Central memory CD8-positive, alpha-beta T cell (primary cell): ENCODE measurements around the gene RUVBL1.
A peak's percentile ranks its signal among the peaks of the same experiment; 100 is the strongest.

ENCODE experiments used
- ATAC-seq: fragments of 150-1000 bp; cut with Tn5 transposase; replicated peaks from 2 replicates; pipeline ENCODE4 v1.10.0; 2022; ENCODE audit warnings: mild to moderate bottlenecking, moderate FRiP score, moderate number of reproducible peaks; ENCODE audit not compliant: poor library complexity, severe bottlenecking; ENCODE audit errors: extremely low read depth
- DNase-seq, 2 donors: peaks; one replicate each; pipeline ENCODE4 v3.0.0; 2021; ENCODE audit warnings: low spot score in 2 of 2
- H3K27ac Mint-ChIP-seq: one replicate; pipeline ENCODE4 v1.8.0; 2022; ENCODE audit warnings: low read depth, mild to moderate bottlenecking, moderate library complexity, mixed read lengths
- H3K27me3 Mint-ChIP-seq: one replicate; pipeline ENCODE4 v1.8.0; 2022; ENCODE audit warnings: mixed read lengths
- H3K36me3 Mint-ChIP-seq: one replicate; pipeline ENCODE4 v1.8.0; 2022; ENCODE audit warnings: mild to moderate bottlenecking, moderate library complexity, mixed read lengths; ENCODE audit not compliant: insufficient read depth
- H3K4me1 Mint-ChIP-seq: one replicate; pipeline ENCODE4 v1.8.0; 2022; ENCODE audit warnings: mixed read lengths
- H3K4me3 Mint-ChIP-seq: one replicate; pipeline ENCODE4 v1.8.0; 2022; ENCODE audit warnings: mild to moderate bottlenecking, moderate library complexity, mixed read lengths
- H3K9me3 Mint-ChIP-seq: one replicate; pipeline ENCODE4 v1.8.0; 2022; ENCODE audit warnings: mixed read lengths

Gene RUVBL1

GRCh38 chr3:128069271-128069670 is 54.3 kb downstream of the RUVBL1 start:
- H3K4me1 Mint-ChIP-seq = peaks cover 7% of the 10 kb centered on the region
- ATAC-seq (no peak), DNase-seq (no peak)
- H3K4me3 Mint-ChIP-seq = no peak overlapping the region
- no peak overlapping the region for H3K27ac Mint-ChIP-seq
- no peaks in the 10 kb centered on the region for H3K9me3 Mint-ChIP-seq
- no peaks in the 10 kb centered on the region for H3K27me3 Mint-ChIP-seq
- peaks cover 72% of the 10 kb centered on the region for H3K36me3 Mint-ChIP-seq

- Mint-ChIP-seq H3K36me3 (peaks cover 78% of the 10 kb centered on the region), H3K27me3 (no peaks in the 10 kb centered on the region), H3K4me3 (peak overlapping the region; percentile 30), H3K27ac (peak overlapping the region; percentile 32), H3K4me1 (peaks cover 12% of the 10 kb centered on the region), H3K9me3 (no peaks in the 10 kb centered on the region)
- DNase-seq (no peak), ATAC-seq (no peak)
These were observed 55.4 kb downstream of the RUVBL1 start for GRCh38 chr3:128068156-128068620.

GRCh38 chr3:128067489-128067888 is 56.1 kb downstream of the RUVBL1 start:
- no peak overlapping the region for H3K27ac Mint-ChIP-seq
- H3K27me3 Mint-ChIP-seq = no peaks in the 10 kb centered on the region
- H3K36me3 Mint-ChIP-seq = peaks cover 83% of the 10 kb centered on the region
- no peak for DNase-seq
- H3K4me1 Mint-ChIP-seq = peaks cover 13% of the 10 kb centered on the region
- H3K9me3 Mint-ChIP-seq = no peaks in the 10 kb centered on the region
- ATAC-seq = no peak
- H3K4me3 Mint-ChIP-seq = no peak overlapping the region

- peaks cover 21% of the 10 kb centered on the region for H3K4me1 Mint-ChIP-seq
- H3K27me3 Mint-ChIP-seq = no peaks in the 10 kb centered on the region
- no peak for ATAC-seq
- H3K4me3 Mint-ChIP-seq = no peak overlapping the region
- H3K9me3 Mint-ChIP-seq = no peaks in the 10 kb centered on the region
- no peak for DNase-seq
- peaks cover 86% of the 10 kb centered on the region for H3K36me3 Mint-ChIP-seq
- H3K27ac Mint-ChIP-seq = no peak overlapping the region
These were observed 56.9 kb downstream of the RUVBL1 start for GRCh38 chr3:128066676-128067075.

- no peak for ATAC-seq
- H3K27me3 Mint-ChIP-seq = no peaks in the 10 kb centered on the region
- H3K36me3 Mint-ChIP-seq = peaks cover 86% of the 10 kb centered on the region
- H3K4me1 Mint-ChIP-seq = peaks cover 26% of the 10 kb centered on the region
- no peak for DNase-seq
- H3K27ac Mint-ChIP-seq = no peak overlapping the region
- H3K4me3 Mint-ChIP-seq = no peak overlapping the region
- H3K9me3 Mint-ChIP-seq = no peaks in the 10 kb centered on the region
These were observed 57.5 kb downstream of the RUVBL1 start for GRCh38 chr3:128066114-128066513.

GRCh38 chr3:128064962-128065361 is 58.6 kb downstream of the RUVBL1 start:
- Mint-ChIP-seq H3K4me3 (peak overlapping the region; percentile 25), H3K27ac (no peak overlapping the region), H3K36me3 (peaks cover 90% of the 10 kb centered on the region), H3K4me1 (peaks cover 28% of the 10 kb centered on the region), H3K9me3 (no peaks in the 10 kb centered on the region), H3K27me3 (no peaks in the 10 kb centered on the region)
- DNase-seq (no peak), ATAC-seq (no peak)

- DNase-seq = no peak
- Mint-ChIP-seq H3K4me3 (no peak overlapping the region), H3K4me1 (peaks cover 32% of the 10 kb centered on the region), H3K9me3 (no peaks in the 10 kb centered on the region), H3K27ac (no peak overlapping the region), H3K36me3 (peaks cover 92% of the 10 kb centered on the region), H3K27me3 (no peaks in the 10 kb centered on the region)
- ATAC-seq = no peak
These were observed 59.7 kb downstream of the RUVBL1 start for GRCh38 chr3:128063865-128064264.

GRCh38 chr3:128062033-128062745 is 61.4 kb downstream of the RUVBL1 start:
- Mint-ChIP-seq H3K27ac (no peak overlapping the region), H3K9me3 (no peaks in the 10 kb centered on the region), H3K36me3 (peaks cover 93% of the 10 kb centered on the region), H3K4me3 (no peak overlapping the region), H3K27me3 (no peaks in the 10 kb centered on the region), H3K4me1 (peaks cover 25% of the 10 kb centered on the region)
- no peak for ATAC-seq
- no peak for DNase-seq

- peaks cover 28% of the 10 kb centered on the region for H3K4me1 Mint-ChIP-seq
- no peaks in the 10 kb centered on the region for H3K9me3 Mint-ChIP-seq
- H3K4me3 Mint-ChIP-seq = no peak overlapping the region
- ATAC-seq (no peak), DNase-seq (no peak)
- H3K27me3 Mint-ChIP-seq = no peaks in the 10 kb centered on the region
- H3K36me3 Mint-ChIP-seq = peaks cover 91% of the 10 kb centered on the region
- no peak overlapping the region for H3K27ac Mint-ChIP-seq
These were observed 62.9 kb downstream of the RUVBL1 start for GRCh38 chr3:128060473-128061381.

- no peak overlapping the region for H3K4me3 Mint-ChIP-seq
- H3K9me3 Mint-ChIP-seq = no peaks in the 10 kb centered on the region
- DNase-seq = no peak
- no peak for ATAC-seq
- no peak overlapping the region for H3K27ac Mint-ChIP-seq
- H3K4me1 Mint-ChIP-seq = peaks cover 47% of the 10 kb centered on the region
- H3K36me3 Mint-ChIP-seq = peaks cover 69% of the 10 kb centered on the region
- H3K27me3 Mint-ChIP-seq = no peaks in the 10 kb centered on the region
These were observed 67.4 kb downstream of the RUVBL1 start for GRCh38 chr3:128056258-128056657.

- H3K36me3 Mint-ChIP-seq = peaks cover 51% of the 10 kb centered on the region
- ATAC-seq (no peak), DNase-seq (no peak)
These were observed 69.2 kb downstream of the RUVBL1 start for GRCh38 chr3:128054367-128054766.

GRCh38 chr3:128053614-128054013 is 70.0 kb downstream of the RUVBL1 start:
- Mint-ChIP-seq H3K36me3 (peaks cover 44% of the 10 kb centered on the region), H3K27me3 (no peaks in the 10 kb centered on the region), H3K9me3 (no peaks in the 10 kb centered on the region), H3K4me3 (peak overlapping the region; percentile 96), H3K4me1 (peaks cover 43% of the 10 kb centered on the region), H3K27ac (peak overlapping the region; percentile 98)
- DNase-seq (no peak), ATAC-seq (no peak)

More at GRCh38 chr3:128054367-128054766, 69.2 kb downstream of the RUVBL1 start:
- H3K27me3 Mint-ChIP-seq = no peaks in the 10 kb centered on the region
- no peaks in the 10 kb centered on the region for H3K9me3 Mint-ChIP-seq
- peak overlapping the region; percentile 98 for H3K27ac Mint-ChIP-seq
- H3K4me1 Mint-ChIP-seq = peaks cover 43% of the 10 kb centered on the region
- H3K4me3 Mint-ChIP-seq = peak overlapping the region; percentile 96
